ENCODE results near the gene RAB11B. TPM values are rescaled to one million over a fixed set of nuclear protein-coding genes. Genes with fewer than 3 reads are reported as not detected.
"Not testable (repeated sequence)": the region's sequence is repeated elsewhere in the genome, so short reads cannot be mapped to it uniquely, and the experiment has no call there.

RAB11B gene
- total RNA-seq, 1 experiment from 2014 or later, result 140 TPM

DNA sequence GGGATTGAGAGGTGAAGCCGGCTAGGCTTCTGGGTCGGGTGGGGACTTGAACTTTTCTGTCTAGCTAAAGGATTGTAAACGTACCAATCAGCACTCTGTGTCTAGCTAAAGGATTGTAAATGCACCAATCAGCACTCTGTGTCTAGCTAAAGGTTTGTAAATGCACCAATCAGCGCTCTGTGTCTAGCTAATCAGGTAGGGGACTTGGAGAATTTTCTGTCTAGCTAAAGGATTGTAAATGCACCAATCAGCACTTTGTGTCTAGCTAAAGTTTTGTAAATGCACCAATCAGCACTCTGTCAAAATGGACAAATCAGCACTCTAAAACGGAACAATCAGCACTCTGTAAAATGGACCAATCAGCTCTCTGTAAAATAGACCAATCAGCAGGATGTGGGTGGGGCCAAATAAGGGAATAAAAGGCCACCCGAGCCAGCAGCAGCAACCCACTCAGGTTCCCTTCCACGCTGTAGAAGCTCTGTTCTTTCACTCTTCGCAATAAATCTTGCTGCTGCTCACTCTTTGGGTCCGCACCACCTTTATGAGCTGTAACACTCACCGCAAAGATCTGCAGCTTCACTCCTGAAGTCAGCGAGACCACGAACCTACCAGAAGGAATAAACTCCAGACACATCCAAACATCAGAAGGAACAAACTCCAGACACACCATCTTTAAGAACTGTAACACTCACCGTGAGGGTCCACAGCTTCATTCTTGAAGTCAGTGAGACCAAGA is 10.8 kb upstream of the RAB11B start:
- CTCF ChIA-PET, ATAC-seq: not testable (repeated sequence)
- POLR2A ChIA-PET, result interaction anchor here (1.1 to 1.3 kb wide), 2 partner anchors 10 to 17 kb away, joined by 5 to 10 read pairs; partner anchors contain the start of gene RAB11B

DNA sequence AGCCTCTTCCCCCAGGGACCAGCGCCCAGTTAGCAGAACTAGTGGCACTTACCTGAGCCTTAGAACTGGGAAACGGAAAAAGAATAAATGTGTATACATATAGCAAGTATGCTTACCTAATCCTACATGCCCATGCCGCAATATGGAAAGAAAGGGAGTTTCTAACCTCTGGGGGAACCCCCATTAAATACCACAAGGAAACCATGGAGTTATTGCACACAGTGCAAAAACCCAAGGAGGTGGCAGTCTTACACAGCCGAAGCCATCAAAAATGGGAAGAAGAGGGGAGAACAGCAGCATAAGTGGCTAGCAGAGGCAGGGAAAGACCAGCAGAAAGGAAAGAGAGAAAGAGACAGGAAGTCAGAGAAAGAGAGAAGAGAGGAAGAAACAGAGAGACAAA is 5.6 kb upstream of the RAB11B start:
- H2AFZ ChIP-seq (ENCODE audit: low read depth, low read length, poor library complexity, severe bottlenecking); H4K20me1 ChIP-seq (ENCODE audit: insufficient read depth); H3K4me3 ChIP-seq (replicated peaks in 1 of 2; ENCODE audit: low read depth in 1 of 2, low read length in 2 of 2); H3K36me3 ChIP-seq (ENCODE audit: control insufficient read depth in 1 of 2, insufficient read depth in 2 of 2, low read length in 2 of 2); H3K79me2 ChIP-seq (ENCODE audit: insufficient read depth, low read length); H3K9ac ChIP-seq (ENCODE audit: low read length); ATAC-seq; H3K27me3 ChIP-seq (ENCODE audit: insufficient read depth, low read length); RAD21 ChIA-PET (ENCODE audit: low non-redundant PET in 1 of 2, low total read pairs in 2 of 2, uncharacterized antibody in 2 of 2, unreplicated experiment in 2 of 2); POLR2A ChIA-PET; H3K9me3 ChIP-seq (ENCODE audit: control insufficient read depth in 1 of 2, insufficient read depth in 1 of 2, low read depth in 1 of 2, low read length in 2 of 2); CTCF ChIA-PET; H3K9me2 ChIP-seq (ENCODE audit: insufficient read depth); BruUV-seq (replicated peaks); DNase-seq (ENCODE audit: low read depth, low spot score); H3K27ac ChIP-seq (ENCODE audit: low read depth, low read length); intact Hi-C loops (cut with micrococcal nuclease); H3K4me2 ChIP-seq (ENCODE audit: low read length): not testable (repeated sequence)
- peaks cover 0 to 11% of the 10 kb centered on the region in 2 experiments; a peak in 2 of 4 replicates for H3K4me1 ChIP-seq (ENCODE audit: control insufficient read depth in 1 of 2, insufficient read depth in 2 of 2, low read length in 2 of 2)

More for the DNA sequence above, 10.8 kb upstream of the RAB11B start:
- RAD21 ChIA-PET (ENCODE audit: low non-redundant PET in 1 of 2, low total read pairs in 2 of 2, uncharacterized antibody in 2 of 2, unreplicated experiment in 2 of 2); intact Hi-C loops (cut with micrococcal nuclease); DNase-seq (ENCODE audit: low read depth, low spot score); H3K9ac ChIP-seq (ENCODE audit: low read length); H2AFZ ChIP-seq (ENCODE audit: low read depth, low read length, poor library complexity, severe bottlenecking); H3K4me3 ChIP-seq (replicated peaks in 1 of 2; ENCODE audit: low read depth in 1 of 2, low read length in 2 of 2); H4K20me1 ChIP-seq (ENCODE audit: insufficient read depth); H3K4me2 ChIP-seq (ENCODE audit: low read length); H3K9me2 ChIP-seq (ENCODE audit: insufficient read depth); H3K4me1 ChIP-seq (ENCODE audit: control insufficient read depth in 1 of 2, insufficient read depth in 2 of 2, low read length in 2 of 2); H3K9me3 ChIP-seq (ENCODE audit: control insufficient read depth in 1 of 2, insufficient read depth in 1 of 2, low read depth in 1 of 2, low read length in 2 of 2); BruUV-seq (replicated peaks); H3K36me3 ChIP-seq (ENCODE audit: control insufficient read depth in 1 of 2, insufficient read depth in 2 of 2, low read length in 2 of 2); H3K27me3 ChIP-seq (ENCODE audit: insufficient read depth, low read length); H3K79me2 ChIP-seq (ENCODE audit: insufficient read depth, low read length); H3K27ac ChIP-seq (ENCODE audit: low read depth, low read length): not testable (repeated sequence)
- TF ChIP-seq SP1 (IDR thresholded peaks at IDR 0.05; ENCODE audit: low read depth), result peak; percentile 46; the same call in 1 of the 2 replicates

DNA sequence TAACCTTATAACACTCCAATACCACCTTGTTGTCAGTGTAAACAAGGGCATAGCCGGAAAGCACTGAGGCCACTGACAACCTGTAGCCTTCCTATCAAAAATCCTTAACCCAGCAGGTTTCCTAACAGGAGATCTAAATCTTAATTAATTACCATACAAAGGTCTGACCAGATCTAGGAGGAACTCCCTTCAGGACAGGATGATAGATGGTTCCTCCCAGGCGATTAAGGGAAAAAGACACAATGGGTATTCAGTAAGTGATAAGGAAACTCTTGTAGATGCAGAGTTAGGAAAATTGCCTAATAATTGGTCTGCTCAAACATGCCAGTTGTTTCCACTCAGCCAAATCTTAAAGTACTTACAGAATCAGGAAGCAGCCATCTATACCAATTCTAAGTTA is 5.1 kb upstream of the RAB11B start:
- ATAC-seq; BruUV-seq (replicated peaks); H3K9me2 ChIP-seq (ENCODE audit: insufficient read depth); RAD21 ChIA-PET (ENCODE audit: low non-redundant PET in 1 of 2, low total read pairs in 2 of 2, uncharacterized antibody in 2 of 2, unreplicated experiment in 2 of 2); H4K20me1 ChIP-seq (ENCODE audit: insufficient read depth); H3K4me2 ChIP-seq (ENCODE audit: low read length); CTCF ChIA-PET; H3K27me3 ChIP-seq (ENCODE audit: insufficient read depth, low read length); H2AFZ ChIP-seq (ENCODE audit: low read depth, low read length, poor library complexity, severe bottlenecking); POLR2A ChIA-PET; H3K36me3 ChIP-seq (ENCODE audit: control insufficient read depth in 1 of 2, insufficient read depth in 2 of 2, low read length in 2 of 2); H3K9me3 ChIP-seq (ENCODE audit: control insufficient read depth in 1 of 2, insufficient read depth in 1 of 2, low read depth in 1 of 2, low read length in 2 of 2); H3K9ac ChIP-seq (ENCODE audit: low read length); H3K27ac ChIP-seq (ENCODE audit: low read depth, low read length); H3K79me2 ChIP-seq (ENCODE audit: insufficient read depth, low read length); H3K4me3 ChIP-seq (replicated peaks in 1 of 2; ENCODE audit: low read depth in 1 of 2, low read length in 2 of 2); DNase-seq (ENCODE audit: low read depth, low spot score); intact Hi-C loops (cut with micrococcal nuclease): not testable (repeated sequence)
- H3K4me1 ChIP-seq (ENCODE audit: control insufficient read depth in 1 of 2, insufficient read depth in 2 of 2, low read length in 2 of 2), result peaks cover 0 to 11% of the 10 kb centered on the region in 2 experiments; a peak in 2 of 4 replicates

DNA sequence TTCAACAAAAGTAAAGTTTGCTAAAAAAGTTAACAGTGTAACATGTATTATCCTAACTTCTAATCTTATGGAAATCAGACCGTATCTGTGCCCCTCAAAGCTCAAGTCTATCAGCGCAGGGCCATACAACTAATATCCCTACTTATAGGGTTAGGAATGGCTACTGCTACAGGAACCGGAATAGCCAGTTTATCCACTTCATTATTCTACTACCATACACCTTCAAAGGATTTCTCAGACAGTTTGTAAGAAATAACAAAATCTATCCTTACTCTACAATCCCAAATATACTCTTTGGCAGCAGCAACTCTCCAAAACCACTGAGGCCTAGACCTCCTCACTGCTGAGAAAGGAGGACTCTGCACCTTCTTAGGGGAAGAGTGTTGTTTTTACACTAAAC is 4.6 kb upstream of the RAB11B start:
- H3K4me1 ChIP-seq (ENCODE audit: control insufficient read depth in 1 of 2, insufficient read depth in 2 of 2, low read length in 2 of 2), result peaks cover 0 to 11% of the 10 kb centered on the region in 2 experiments; a peak in 2 of 4 replicates
- intact Hi-C loops (cut with micrococcal nuclease); DNase-seq (ENCODE audit: low read depth, low spot score); H4K20me1 ChIP-seq (ENCODE audit: insufficient read depth); CTCF ChIA-PET; BruUV-seq (replicated peaks); RAD21 ChIA-PET (ENCODE audit: low non-redundant PET in 1 of 2, low total read pairs in 2 of 2, uncharacterized antibody in 2 of 2, unreplicated experiment in 2 of 2); H3K9me2 ChIP-seq (ENCODE audit: insufficient read depth); ATAC-seq; H2AFZ ChIP-seq (ENCODE audit: low read depth, low read length, poor library complexity, severe bottlenecking); H3K36me3 ChIP-seq (ENCODE audit: control insufficient read depth in 1 of 2, insufficient read depth in 2 of 2, low read length in 2 of 2); H3K9ac ChIP-seq (ENCODE audit: low read length); H3K9me3 ChIP-seq (ENCODE audit: control insufficient read depth in 1 of 2, insufficient read depth in 1 of 2, low read depth in 1 of 2, low read length in 2 of 2); H3K27ac ChIP-seq (ENCODE audit: low read depth, low read length); H3K27me3 ChIP-seq (ENCODE audit: insufficient read depth, low read length); H3K4me3 ChIP-seq (replicated peaks in 1 of 2; ENCODE audit: low read depth in 1 of 2, low read length in 2 of 2); H3K4me2 ChIP-seq (ENCODE audit: low read length); POLR2A ChIA-PET; H3K79me2 ChIP-seq (ENCODE audit: insufficient read depth, low read length): not testable (repeated sequence)
